ENCODE data around the gene PPP1R12B. TPM values are rescaled to one million over a fixed set of nuclear protein-coding genes. Genes with fewer than 3 reads are reported as not detected.
"Not testable (repeated sequence)": the region's sequence is repeated elsewhere in the genome, so short reads cannot be mapped to it uniquely, and the experiment has no call there.

PPP1R12B gene
- total and polyA plus RNA-seq, 9 donors = 50.3 to 232 (median 73.0) TPM

GRCh38 chr1:202416641-202417040 lies 68.1 kb downstream of the PPP1R12B start:
- H3K27ac ChIP-seq = no peak overlapping the region
- intact Hi-C loops (cut with DNase I) = no loop called here
- DNase-seq = no peak
- H3K4me3 ChIP-seq = no peak overlapping the region
- H3K4me1 ChIP-seq (ENCODE audit: insufficient read depth) = no peaks in the 10 kb centered on the region
- no peaks in the 10 kb centered on the region for H3K36me3 ChIP-seq
- WGBS, 3 donors = 17 to 41% (median 20%) methylated on average over 1 of the region's 1 CpG
- H3K9me3 ChIP-seq = no peaks in the 10 kb centered on the region
- H3K27me3 ChIP-seq = no peaks in the 10 kb centered on the region
- TF ChIP-seq EP300 (IDR thresholded peaks at IDR 0.05) (no peak), POLR2A (IDR thresholded peaks at IDR 0.05) (no peak)
- TF ChIP-seq, protein P1, sequence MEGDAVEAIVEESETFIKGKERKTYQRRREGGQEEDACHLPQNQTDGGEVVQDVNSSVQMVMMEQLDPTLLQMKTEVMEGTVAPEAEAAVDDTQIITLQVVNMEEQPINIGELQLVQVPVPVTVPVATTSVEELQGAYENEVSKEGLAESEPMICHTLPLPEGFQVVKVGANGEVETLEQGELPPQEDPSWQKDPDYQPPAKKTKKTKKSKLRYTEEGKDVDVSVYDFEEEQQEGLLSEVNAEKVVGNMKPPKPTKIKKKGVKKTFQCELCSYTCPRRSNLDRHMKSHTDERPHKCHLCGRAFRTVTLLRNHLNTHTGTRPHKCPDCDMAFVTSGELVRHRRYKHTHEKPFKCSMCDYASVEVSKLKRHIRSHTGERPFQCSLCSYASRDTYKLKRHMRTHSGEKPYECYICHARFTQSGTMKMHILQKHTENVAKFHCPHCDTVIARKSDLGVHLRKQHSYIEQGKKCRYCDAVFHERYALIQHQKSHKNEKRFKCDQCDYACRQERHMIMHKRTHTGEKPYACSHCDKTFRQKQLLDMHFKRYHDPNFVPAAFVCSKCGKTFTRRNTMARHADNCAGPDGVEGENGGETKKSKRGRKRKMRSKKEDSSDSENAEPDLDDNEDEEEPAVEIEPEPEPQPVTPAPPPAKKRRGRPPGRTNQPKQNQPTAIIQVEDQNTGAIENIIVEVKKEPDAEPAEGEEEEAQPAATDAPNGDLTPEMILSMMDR (IDR thresholded peaks at IDR 0.05) = no peak

DNA sequence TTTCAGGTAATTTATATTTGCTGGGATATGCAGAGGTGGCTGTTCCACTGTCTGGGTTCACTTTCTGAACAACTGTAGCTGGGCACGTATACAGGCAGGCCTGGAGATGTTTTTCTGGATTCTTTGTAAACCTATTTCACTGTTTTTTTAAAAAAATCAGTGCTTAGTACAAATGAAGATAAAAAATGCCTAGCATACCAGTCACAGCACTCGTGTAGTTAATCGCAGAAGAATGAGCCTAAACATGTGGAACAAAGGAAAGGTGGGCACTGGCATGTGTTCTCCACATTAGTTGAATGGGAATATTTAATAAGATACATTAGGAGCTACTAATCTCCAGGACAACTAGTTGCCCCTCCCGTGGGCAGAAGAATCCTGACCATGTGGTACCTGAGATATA lies 68.6 kb downstream of the PPP1R12B start:
- DNase-seq; intact Hi-C loops (cut with DNase I); H3K27me3 ChIP-seq; H3K4me1 ChIP-seq (ENCODE audit: insufficient read depth); H3K9me3 ChIP-seq; H3K27ac ChIP-seq; H3K4me3 ChIP-seq; H3K36me3 ChIP-seq: not testable (repeated sequence)
- WGBS, 3 donors = 33 to 55% (median 37%) methylated on average over 4 of the region's 4 CpGs

DNA sequence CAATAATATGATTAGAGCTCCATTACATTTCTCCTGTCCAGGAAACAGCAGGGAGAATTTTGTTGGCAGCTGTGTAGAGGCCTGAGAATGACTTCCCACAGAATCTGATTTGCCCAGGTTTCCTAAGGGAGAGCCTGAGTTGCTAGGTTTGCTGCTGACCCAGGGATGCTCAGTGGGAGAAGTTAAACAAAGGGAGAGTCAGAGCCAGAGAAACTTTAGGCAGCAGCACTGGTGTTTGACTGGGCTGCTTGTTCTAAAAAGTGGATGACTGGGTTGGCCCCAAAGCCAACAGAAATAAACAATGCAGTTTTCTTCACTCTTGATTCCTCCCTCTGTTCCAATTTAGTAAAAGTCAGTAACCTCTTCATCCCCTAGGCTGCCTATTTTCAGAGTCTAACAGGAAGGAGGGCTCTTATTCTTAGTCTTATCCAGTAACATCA lies 69.3 kb downstream of the PPP1R12B start:
- H3K36me3 ChIP-seq, DNase-seq: not testable (repeated sequence)

GRCh38 chr1:202419731-202420130 lies 71.2 kb downstream of the PPP1R12B start:
- not testable (repeated sequence) for H3K4me3 ChIP-seq
- 97 to 98% (median 98%) methylated on average over 3 of the region's 3 CpGs for WGBS, 3 donors

More for the DNA sequence above, 69.3 kb downstream of the PPP1R12B start:
- H3K27ac ChIP-seq; H3K4me3 ChIP-seq; H3K4me1 ChIP-seq (ENCODE audit: insufficient read depth); intact Hi-C loops (cut with DNase I); H3K9me3 ChIP-seq; H3K27me3 ChIP-seq: not testable (repeated sequence)

GRCh38 chr1:202420422-202421094 lies 72.1 kb downstream of the PPP1R12B start:
- H3K36me3 ChIP-seq; H3K4me3 ChIP-seq; H3K9me3 ChIP-seq; intact Hi-C loops (cut with DNase I); DNase-seq; H3K27me3 ChIP-seq; H3K27ac ChIP-seq; H3K4me1 ChIP-seq (ENCODE audit: insufficient read depth): not testable (repeated sequence)
- WGBS, 3 donors = 85 to 91% (median 86%) methylated on average over 3 of the region's 3 CpGs

More at GRCh38 chr1:202419731-202420130, 71.2 kb downstream of the PPP1R12B start:
- H3K27ac ChIP-seq; H3K4me1 ChIP-seq (ENCODE audit: insufficient read depth); intact Hi-C loops (cut with DNase I); DNase-seq; H3K9me3 ChIP-seq; H3K36me3 ChIP-seq; H3K27me3 ChIP-seq: not testable (repeated sequence)

- H3K27me3 ChIP-seq; H3K27ac ChIP-seq; H3K36me3 ChIP-seq; DNase-seq; H3K4me1 ChIP-seq (ENCODE audit: insufficient read depth); intact Hi-C loops (cut with DNase I); H3K4me3 ChIP-seq; H3K9me3 ChIP-seq: not testable (repeated sequence)
These were observed 74.2 kb downstream of the PPP1R12B start for GRCh38 chr1:202422709-202423108.

- H3K9me3 ChIP-seq; H3K27ac ChIP-seq; H3K36me3 ChIP-seq; intact Hi-C loops (cut with DNase I); DNase-seq; H3K27me3 ChIP-seq; H3K4me3 ChIP-seq; H3K4me1 ChIP-seq (ENCODE audit: insufficient read depth): not testable (repeated sequence)
- WGBS, 3 donors = 94 to 98% (median 97%) methylated on average over 5 of the region's 5 CpGs
These were observed 75.8 kb downstream of the PPP1R12B start for GRCh38 chr1:202424260-202424659.

GRCh38 chr1:202430111-202430510 lies 81.6 kb downstream of the PPP1R12B start:
- H3K27ac ChIP-seq; H3K9me3 ChIP-seq; H3K36me3 ChIP-seq; DNase-seq; H3K4me3 ChIP-seq; H3K4me1 ChIP-seq (ENCODE audit: insufficient read depth); intact Hi-C loops (cut with DNase I); H3K27me3 ChIP-seq: not testable (repeated sequence)
- 90 to 100% (median 94%) methylated on average over 1 of the region's 1 CpG for WGBS, 3 donors

GRCh38 chr1:202432338-202432737 lies 83.8 kb downstream of the PPP1R12B start:
- H3K36me3 ChIP-seq = not testable (repeated sequence)

More at GRCh38 chr1:202432338-202432737, 83.8 kb downstream of the PPP1R12B start:
- WGBS, 3 donors = 88 to 94% (median 89%) methylated on average over 2 of the region's 2 CpGs
- H3K9me3 ChIP-seq; DNase-seq; intact Hi-C loops (cut with DNase I); H3K4me1 ChIP-seq (ENCODE audit: insufficient read depth); H3K27ac ChIP-seq; H3K27me3 ChIP-seq; H3K4me3 ChIP-seq: not testable (repeated sequence)

All from ovary (tissue), 9 donors.